GM23338 (cell line): ENCODE measurements around the gene ELL2. TPM values are rescaled to one million over a fixed set of nuclear protein-coding genes. Genes with fewer than 3 reads are reported as not detected.

Experiments
- ATAC-seq: fragments of 200-7000 bp; cut with Tn5 transposase; 3 replicates; pipeline ENCODE4 v1.9.1; 2020
- DNase-seq: peaks from one replicate; pipeline ENCODE4 v3.0.0-alpha.2; 2015; ENCODE audit warnings: low spot score
- H2AFZ ChIP-seq: fragments of 200-600 bp; sonication (generic); 2 replicates; pipeline ENCODE4 v1.8.0; 2016; ENCODE audit warnings: antibody characterized with exemption, mild to moderate bottlenecking, moderate library complexity
- H3F3A ChIP-seq: fragments of 200-600 bp; sonication (generic); replicated peaks from 2 replicates; pipeline ENCODE4 v1.8.0; 2017; ENCODE audit warnings: antibody characterized with exemption, mixed run types, low read depth
- H3K27ac ChIP-seq: fragments of 200-600 bp; sonication (generic); 2 replicates; pipeline ENCODE4 v1.6.1; 2016; ENCODE audit warnings: low read depth
- H3K27me3 ChIP-seq: fragments of 200-600 bp; sonication (generic); 2 replicates; pipeline ENCODE4 v1.8.0; 2016; ENCODE audit warnings: mild to moderate bottlenecking, mixed run types, moderate library complexity; ENCODE audit not compliant: insufficient read depth
- H3K36me3 ChIP-seq: fragments of 200-600 bp; sonication (generic); 2 replicates; pipeline ENCODE4 v1.8.0; 2016; ENCODE audit warnings: mild to moderate bottlenecking; ENCODE audit not compliant: insufficient read depth
- H3K4me1 ChIP-seq: fragments of 200-600 bp; sonication (generic); 2 replicates; pipeline ENCODE4 v1.8.0; 2016; ENCODE audit warnings: mild to moderate bottlenecking, moderate library complexity; ENCODE audit not compliant: insufficient read depth
- H3K4me2 ChIP-seq: fragments of 200-600 bp; sonication (generic); 2 replicates; pipeline ENCODE4 v1.7.1; 2017; ENCODE audit warnings: mixed run types
- H3K4me3 ChIP-seq: fragments of 200-600 bp; sonication (generic); 2 replicates; pipeline ENCODE4 v1.6.1; 2016; ENCODE audit warnings: mixed run types
- H3K79me2 ChIP-seq: fragments of 200-600 bp; sonication (generic); replicated peaks from 2 replicates; pipeline ENCODE4 v1.8.0; 2017; ENCODE audit warnings: mild to moderate bottlenecking; ENCODE audit not compliant: insufficient read depth
- H3K9me2 ChIP-seq: fragments of 200-600 bp; sonication (generic); 2 replicates; pipeline ENCODE4 v1.8.0; 2017; ENCODE audit not compliant: insufficient read depth
- H4K20me1 ChIP-seq: fragments of 200-600 bp; sonication (generic); replicated peaks from 2 replicates; pipeline ENCODE4 v1.8.0; 2017; ENCODE audit warnings: mild to moderate bottlenecking; ENCODE audit not compliant: insufficient read depth
- H3K27ac Mint-ChIP-seq: 2 replicates; pipeline ENCODE4 v1.8.0; 2020; ENCODE audit warnings: inconsistent platforms, mild to moderate bottlenecking, moderate library complexity, mixed read lengths
- H3K27me3 Mint-ChIP-seq: 3 replicates; pipeline ENCODE4 v1.8.0; 2022; ENCODE audit warnings: low read depth, mild to moderate bottlenecking, moderate library complexity, mixed read lengths, inconsistent platforms; ENCODE audit not compliant: insufficient read depth, poor library complexity
- H3K36me3 Mint-ChIP-seq: 3 replicates; pipeline ENCODE4 v1.8.0; 2021; ENCODE audit warnings: low read depth, mild to moderate bottlenecking, inconsistent platforms, moderate library complexity, mixed read lengths
- H3K4me1 Mint-ChIP-seq: 3 replicates; pipeline ENCODE4 v1.8.0; 2020; ENCODE audit warnings: mild to moderate bottlenecking, inconsistent platforms, mixed read lengths
- H3K4me3 Mint-ChIP-seq: 3 replicates; pipeline ENCODE4 v1.8.0; 2021; ENCODE audit warnings: moderate library complexity, mild to moderate bottlenecking, inconsistent platforms, mixed read lengths
- H3K9me3 Mint-ChIP-seq: 3 replicates; pipeline ENCODE4 v1.8.0; 2020; ENCODE audit warnings: moderate library complexity, mild to moderate bottlenecking, inconsistent platforms, mixed read lengths
- CREB1 ChIP-seq: fragments of 250-450 bp; sonication (Bioruptor Pico); IDR thresholded peaks from 2 replicates; pipeline ENCODE4 v1.5.0; 2020; ENCODE audit warnings: low read depth, mild to moderate bottlenecking, moderate library complexity
- ETS1 ChIP-seq: IDR thresholded peaks from 2 replicates; pipeline ENCODE4 v1.6.1; 2016; ENCODE audit warnings: antibody characterized with exemption
- EZH2phosphoT487 ChIP-seq: fragments of 200-600 bp; sonication (generic); IDR thresholded peaks from one replicate; pipeline ENCODE4 v1.8.1; 2018; ENCODE audit warnings: antibody characterized with exemption; ENCODE audit not compliant: unreplicated experiment
- JUNB ChIP-seq: IDR thresholded peaks from one replicate; pipeline ENCODE4 v1.6.1; 2016; ENCODE audit warnings: antibody characterized with exemption; ENCODE audit not compliant: unreplicated experiment
- NANOG ChIP-seq: IDR thresholded peaks from 2 replicates; pipeline ENCODE4 v1.6.1; 2016; ENCODE audit warnings: antibody characterized with exemption, borderline replicate concordance
- POLR2AphosphoS5 ChIP-seq: IDR thresholded peaks from 2 replicates; pipeline ENCODE4 v1.6.1; 2016; ENCODE audit warnings: antibody characterized with exemption, low read depth
- REST ChIP-seq: IDR thresholded peaks from one replicate; pipeline ENCODE4 v1.6.1; 2018; ENCODE audit warnings: antibody characterized with exemption; ENCODE audit not compliant: unreplicated experiment
- STAT1 ChIP-seq: IDR thresholded peaks from one replicate; pipeline ENCODE4 v1.6.1; 2016; ENCODE audit warnings: antibody characterized with exemption; ENCODE audit not compliant: unreplicated experiment
- ZNF114 ChIP-seq: fragments of 250-450 bp; sonication (Bioruptor Pico); IDR thresholded peaks from 2 replicates; pipeline ENCODE4 v1.5.0; 2020; ENCODE audit warnings: mild to moderate bottlenecking, moderate library complexity
- ZNF331 ChIP-seq: fragments of 250-450 bp; sonication (Bioruptor Pico); IDR thresholded peaks from 2 replicates; pipeline ENCODE4 v1.5.0; 2020; ENCODE audit warnings: low read depth, mild to moderate bottlenecking, moderate library complexity
- polyA plus RNA-seq: library from polyadenylated mRNA; unstranded; fragments of >200 nt; fragmentation: Nextera tagmentation; extraction: Ambion mirVana; gene quantifications from 2 replicates; pipeline ENCODE4 v1.2.1, GENCODE V29; 2016
- total RNA-seq: library from RNA; depleted of rRNA; stranded (reverse); fragments of >200 nt; shearing (Covaris generic); gene quantifications from 2 replicates; pipeline ENCODE4 v1.2.3, GENCODE V29; 2014
- TF ChIP-seq, protein P1 (sequence below), 2 experiments: fragments of 200-600 bp in 1 of 2; sonication (generic) in 1 of 2; conservative IDR thresholded peaks; 2 replicates each; pipeline versions ENCODE4 v1.5.1 to v1.6.1; 2016 to 2017; ENCODE audit warnings: antibody characterized with exemption in 2 of 2, low read depth in 2 of 2, mild to moderate bottlenecking in 2 of 2, moderate library complexity in 1 of 2

ELL2 gene
- total and polyA plus RNA-seq, 2 experiments from 2014 or later = 7.4 to 32.6 TPM

DNA sequence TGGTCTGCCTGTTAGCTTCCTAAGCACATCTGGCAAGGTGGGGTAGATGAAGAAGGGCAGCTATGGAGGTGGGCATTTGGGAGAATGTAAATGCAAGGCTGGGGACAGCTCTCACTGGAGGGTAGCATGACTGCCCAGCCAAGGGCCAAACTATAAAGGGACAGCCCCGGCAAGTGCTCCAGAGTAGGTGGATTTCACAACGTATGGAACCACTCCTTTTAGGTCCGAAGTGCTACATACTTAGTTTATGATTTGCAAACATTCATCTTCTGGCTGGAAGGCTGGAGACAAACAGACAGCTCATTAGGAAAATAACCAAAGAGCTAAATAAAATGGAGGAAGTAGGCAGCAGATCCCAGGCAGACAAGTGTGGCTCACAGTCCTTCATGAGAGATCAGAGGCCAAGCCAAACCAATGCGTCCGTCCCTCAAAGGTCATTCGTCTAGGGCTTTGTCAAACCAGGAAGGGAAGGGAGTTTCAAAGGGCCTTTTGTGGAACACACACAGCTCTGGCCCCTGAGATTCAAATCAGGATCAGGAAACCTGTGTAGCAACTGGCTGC lies 96.6 kb downstream of the ELL2 start:
- H3K9me3 Mint-ChIP-seq = no peaks in the 10 kb centered on the region
- Histone ChIP-seq H2AFZ (no peak overlapping the region), H3K4me3 (no peak overlapping the region), H3K4me1 (no peaks in the 10 kb centered on the region), H3K27me3 (no peaks in the 10 kb centered on the region), H3K79me2 (no peaks in the 10 kb centered on the region), H3F3A (no peaks in the 10 kb centered on the region), H3K4me2 (no peak overlapping the region), H4K20me1 (no peaks in the 10 kb centered on the region), H3K27ac (no peak overlapping the region), H3K36me3 (no peaks in the 10 kb centered on the region), H3K9me2 (peaks cover 3% of the 10 kb centered on the region)
- ATAC-seq (no peak), DNase-seq (no peak)
- no peak overlapping the region for H3K27ac Mint-ChIP-seq
- H3K4me1 Mint-ChIP-seq = peaks cover 8% of the 10 kb centered on the region
- no peak overlapping the region for H3K4me3 Mint-ChIP-seq
- no peak for TF ChIP-seq REST
- no peak for TF ChIP-seq NANOG
- no peak for TF ChIP-seq CREB1 (CRISPR knock-in tag)
- no peak for TF ChIP-seq ZNF114 (CRISPR knock-in tag)
- no peak for TF ChIP-seq ETS1
- no peaks in the 10 kb centered on the region for H3K27me3 Mint-ChIP-seq
- no peaks in the 10 kb centered on the region for H3K36me3 Mint-ChIP-seq

- ATAC-seq = no peak
- H3K4me1 Mint-ChIP-seq = peaks cover 10% of the 10 kb centered on the region
- no peaks in the 10 kb centered on the region for H4K20me1 ChIP-seq
- peaks cover under 1% of the 10 kb centered on the region for H3K27me3 Mint-ChIP-seq
- no peaks in the 10 kb centered on the region for H3K4me1 ChIP-seq
- H3K27ac ChIP-seq = no peak overlapping the region
- H3K9me2 ChIP-seq = peaks cover 3% of the 10 kb centered on the region
- H3K27me3 ChIP-seq = no peaks in the 10 kb centered on the region
- H3F3A ChIP-seq = no peaks in the 10 kb centered on the region
- no peak overlapping the region for H3K4me2 ChIP-seq
- no peak for DNase-seq
- H3K36me3 Mint-ChIP-seq = no peaks in the 10 kb centered on the region
- H3K79me2 ChIP-seq = no peaks in the 10 kb centered on the region
- no peak overlapping the region for H3K4me3 ChIP-seq
- H3K9me3 Mint-ChIP-seq = no peaks in the 10 kb centered on the region
- no peak overlapping the region for H2AFZ ChIP-seq
- H3K27ac Mint-ChIP-seq = no peak overlapping the region
- H3K4me3 Mint-ChIP-seq = no peak overlapping the region
- H3K36me3 ChIP-seq = no peaks in the 10 kb centered on the region
- TF ChIP-seq REST (no peak), STAT1 (no peak), JUNB (no peak), CREB1 (CRISPR knock-in tag) (no peak), EZH2phosphoT487 (no peak), NANOG (no peak), ZNF114 (CRISPR knock-in tag) (no peak), ETS1 (no peak), ZNF331 (CRISPR knock-in tag) (no peak), POLR2AphosphoS5 (no peak)
- TF ChIP-seq, protein P1, sequence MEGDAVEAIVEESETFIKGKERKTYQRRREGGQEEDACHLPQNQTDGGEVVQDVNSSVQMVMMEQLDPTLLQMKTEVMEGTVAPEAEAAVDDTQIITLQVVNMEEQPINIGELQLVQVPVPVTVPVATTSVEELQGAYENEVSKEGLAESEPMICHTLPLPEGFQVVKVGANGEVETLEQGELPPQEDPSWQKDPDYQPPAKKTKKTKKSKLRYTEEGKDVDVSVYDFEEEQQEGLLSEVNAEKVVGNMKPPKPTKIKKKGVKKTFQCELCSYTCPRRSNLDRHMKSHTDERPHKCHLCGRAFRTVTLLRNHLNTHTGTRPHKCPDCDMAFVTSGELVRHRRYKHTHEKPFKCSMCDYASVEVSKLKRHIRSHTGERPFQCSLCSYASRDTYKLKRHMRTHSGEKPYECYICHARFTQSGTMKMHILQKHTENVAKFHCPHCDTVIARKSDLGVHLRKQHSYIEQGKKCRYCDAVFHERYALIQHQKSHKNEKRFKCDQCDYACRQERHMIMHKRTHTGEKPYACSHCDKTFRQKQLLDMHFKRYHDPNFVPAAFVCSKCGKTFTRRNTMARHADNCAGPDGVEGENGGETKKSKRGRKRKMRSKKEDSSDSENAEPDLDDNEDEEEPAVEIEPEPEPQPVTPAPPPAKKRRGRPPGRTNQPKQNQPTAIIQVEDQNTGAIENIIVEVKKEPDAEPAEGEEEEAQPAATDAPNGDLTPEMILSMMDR (conservative IDR thresholded peaks at IDR 0.05; ENCODE audit: low read depth in 2 of 2) = no peak
Measured at GRCh38 chr5:95864456-95864855, 97.2 kb downstream of the ELL2 start.
